HG02852 (cell line): ENCODE measurements around the gene VMO1.

Source experiments
- ATAC-seq: cut with Tn5 transposase; IDR thresholded peaks from one replicate; pipeline ENCODE4 v1.9.1; 2021; ENCODE audit warnings: mild to moderate bottlenecking, moderate library complexity; ENCODE audit not compliant: unreplicated experiment

The VMO1 gene

GRCh38 chr17:4764595-4764994 lies 21.6 kb downstream of the VMO1 start:
- ATAC-seq: no peak

DNA sequence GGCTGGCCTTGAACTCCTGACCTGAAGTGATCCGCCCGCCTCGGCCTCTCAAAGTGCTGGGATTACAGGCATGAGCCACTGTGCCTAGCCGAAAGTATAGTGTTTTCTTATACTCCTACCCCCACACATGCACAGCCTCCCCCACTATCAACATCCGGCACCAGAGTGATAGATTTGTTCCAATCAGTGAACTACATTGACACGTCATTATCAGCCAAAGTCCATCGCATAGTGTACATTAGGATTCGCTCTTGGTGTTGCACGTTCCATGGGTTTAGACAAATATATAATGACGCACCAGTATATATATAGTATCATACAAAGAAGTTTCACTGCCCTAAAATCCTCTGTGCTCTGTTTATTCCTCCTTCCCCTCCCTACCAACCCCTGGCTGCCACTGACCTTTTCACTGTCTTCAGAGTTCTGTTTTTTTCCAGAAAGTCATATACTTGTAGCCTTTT lies 26.4 kb downstream of the VMO1 start:
- no peak for ATAC-seq

DNA sequence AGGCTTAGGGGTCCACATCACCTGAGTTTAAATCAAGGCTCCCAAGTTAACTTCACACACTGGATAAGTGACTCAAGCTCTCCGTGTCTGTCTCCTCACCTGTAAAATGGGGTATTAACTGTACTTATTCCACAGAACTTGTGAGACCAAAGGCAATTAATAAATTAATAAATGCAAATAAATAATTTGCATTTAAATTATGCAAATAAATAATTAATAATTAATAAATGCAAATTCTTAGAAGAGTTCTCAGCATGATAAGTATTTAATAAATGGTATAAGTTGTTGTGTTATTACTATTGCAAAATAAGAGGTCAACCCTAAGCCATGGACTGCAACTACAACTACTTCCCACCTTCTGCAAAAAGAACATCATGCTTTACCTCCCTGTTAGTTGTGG lies 32.8 kb downstream of the VMO1 start:
- no peak for ATAC-seq

- ATAC-seq: no peak
Measured at GRCh38 chr17:4751932-4752331, 34.2 kb downstream of the VMO1 start.

- no peak for ATAC-seq
Measured at GRCh38 chr17:4750606-4751005, 35.6 kb downstream of the VMO1 start.

- ATAC-seq: no peak
Measured at GRCh38 chr17:4748686-4749085, 37.5 kb downstream of the VMO1 start.

DNA sequence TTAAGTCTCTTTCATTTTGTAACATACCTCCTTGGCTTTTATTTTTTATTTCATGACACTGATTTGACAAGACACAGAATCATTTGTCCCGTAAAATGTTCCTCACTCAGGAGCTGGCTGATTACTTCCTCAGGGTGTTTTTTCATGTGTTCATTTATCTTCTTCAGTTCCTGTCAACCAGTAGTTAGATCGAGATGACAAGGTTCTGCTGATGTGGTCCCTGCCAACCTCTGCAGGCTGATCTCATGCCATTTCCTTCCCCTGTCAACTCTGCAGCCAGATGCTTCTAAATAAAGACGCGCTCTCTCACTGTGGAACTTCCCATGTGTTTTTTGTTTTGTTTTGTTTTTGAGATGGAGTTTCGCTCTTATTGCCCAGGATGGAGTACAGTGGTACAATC lies 38.3 kb downstream of the VMO1 start:
- no peak for ATAC-seq

- ATAC-seq: no peak
Measured at GRCh38 chr17:4744999-4745969, 40.9 kb downstream of the VMO1 start.

- ATAC-seq: no peak
Measured at GRCh38 chr17:4743898-4744297, 42.3 kb downstream of the VMO1 start.

- ATAC-seq: no peak
Measured at GRCh38 chr17:4743216-4743615, 42.9 kb downstream of the VMO1 start.

DNA sequence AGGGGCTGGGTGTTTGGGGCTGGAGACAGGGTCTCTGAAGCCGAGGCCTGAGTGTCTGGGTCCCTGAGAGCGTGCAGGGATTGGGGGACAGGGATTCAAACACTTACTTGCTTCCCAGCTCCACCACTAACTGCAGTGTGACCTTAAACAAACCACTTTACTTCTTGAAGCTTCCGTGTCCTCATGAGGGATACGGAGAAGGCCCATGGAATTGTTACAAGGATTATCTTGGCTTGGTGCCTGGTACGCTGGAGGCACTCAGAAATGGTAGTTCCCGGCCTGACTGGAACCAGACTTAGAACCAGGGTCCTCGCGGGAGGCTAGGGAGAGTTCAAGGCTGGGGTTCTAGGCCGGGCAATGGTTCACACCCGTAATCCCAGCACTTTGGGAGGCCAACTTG lies 43.5 kb downstream of the VMO1 start:
- ATAC-seq: no peak

DNA sequence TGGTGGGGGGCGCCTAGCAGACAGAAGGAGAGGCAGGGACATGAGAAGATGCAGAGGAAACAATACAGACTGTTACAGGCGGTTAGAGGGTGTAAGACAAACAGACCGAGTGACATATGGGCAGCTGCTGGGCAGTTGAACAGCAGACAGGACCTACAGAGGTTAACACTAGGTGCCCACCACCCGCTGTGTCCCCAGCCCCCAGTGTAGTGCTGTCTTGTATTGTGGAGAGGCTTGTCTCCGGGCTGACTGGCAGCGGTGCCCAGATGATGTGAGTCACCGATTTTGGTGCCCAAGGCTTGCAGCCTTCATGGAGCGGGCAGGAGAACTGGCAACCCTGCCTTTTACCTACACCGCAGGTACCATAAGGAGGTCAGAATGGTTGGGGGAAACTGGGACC lies 44.0 kb downstream of the VMO1 start:
- ATAC-seq: no peak

GRCh38 chr17:4741544-4741943 lies 44.6 kb downstream of the VMO1 start:
- ATAC-seq: no peak

- no peak for ATAC-seq
Measured at GRCh38 chr17:4740584-4740983, 45.6 kb downstream of the VMO1 start.

DNA sequence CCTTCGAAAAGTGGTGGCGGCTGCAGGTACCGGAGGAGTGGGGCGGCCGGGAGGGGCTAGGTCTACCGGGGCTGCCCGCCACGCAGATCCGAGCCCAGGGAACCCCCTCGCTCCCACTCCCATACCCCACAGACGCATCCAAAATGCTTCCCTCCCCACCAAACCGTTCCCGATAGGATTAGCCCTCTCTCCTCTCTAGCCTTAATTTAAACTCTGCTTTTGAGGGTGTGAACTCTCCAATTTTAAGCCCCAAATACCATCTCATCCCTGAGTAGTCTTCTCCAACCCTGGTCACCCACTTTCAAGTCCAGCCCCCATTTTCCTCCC lies 46.2 kb downstream of the VMO1 start:
- no peak for ATAC-seq

DNA sequence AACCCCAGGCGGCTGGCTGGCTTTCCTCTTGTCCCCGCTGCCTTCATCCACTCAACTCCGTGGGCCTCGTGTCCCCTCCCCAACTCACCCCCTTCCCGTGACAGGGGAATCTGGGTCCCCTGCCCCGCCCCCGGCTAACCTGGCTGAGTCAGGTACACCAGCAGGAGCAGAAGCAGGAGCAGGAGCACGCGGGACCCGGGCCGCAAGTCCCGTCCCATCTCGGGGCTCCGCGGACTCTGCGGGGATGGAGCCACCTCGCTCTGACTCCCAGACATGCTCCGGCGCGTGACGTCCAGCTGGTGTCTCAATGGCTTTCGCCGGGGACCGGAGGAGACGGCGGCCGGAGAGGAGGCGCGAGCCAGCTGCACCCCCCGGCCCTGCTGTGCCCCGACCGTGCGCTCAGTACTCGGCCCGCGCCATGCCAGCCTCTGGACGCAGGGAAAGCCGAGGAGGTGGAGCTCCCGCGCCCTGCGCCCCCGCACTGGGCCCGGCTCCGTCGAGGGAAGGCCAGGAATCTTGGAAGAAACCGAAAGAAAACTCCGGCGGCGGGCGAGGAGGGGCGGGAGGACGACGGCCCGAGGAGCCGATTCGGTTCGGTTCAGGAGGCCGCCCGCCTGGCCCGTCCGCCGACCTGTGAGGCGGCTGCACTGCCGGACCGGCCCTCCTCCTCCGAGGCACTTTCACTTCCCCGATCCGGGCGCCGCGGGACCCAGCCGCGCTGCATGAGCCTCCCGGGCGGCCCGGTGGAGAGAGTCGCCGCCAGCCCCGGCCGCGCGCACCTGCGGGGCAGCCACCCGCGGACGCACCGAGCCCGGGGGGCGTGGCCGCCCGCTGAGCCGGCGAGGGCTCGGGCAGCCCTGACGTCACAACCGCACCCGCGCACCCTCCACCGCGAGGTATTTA lies 46.8 kb downstream of the VMO1 start, which contains the start of the genes CXCL16 and ZMYND15:
Gene CXCL16, minus strand, starts transcription at position 807 of the 903 bp plus-strand sequence. Its CDS starts 589 bp downstream, at position 218.
Gene ZMYND15, plus strand, starts transcription at position 712 of the 903 bp plus-strand sequence. CDS start 716 bp downstream, outside the sequence.
- ATAC-seq: no peak

- ATAC-seq: no peak
Measured at GRCh38 chr17:4738136-4739121, 47.7 kb downstream of the VMO1 start.

DNA sequence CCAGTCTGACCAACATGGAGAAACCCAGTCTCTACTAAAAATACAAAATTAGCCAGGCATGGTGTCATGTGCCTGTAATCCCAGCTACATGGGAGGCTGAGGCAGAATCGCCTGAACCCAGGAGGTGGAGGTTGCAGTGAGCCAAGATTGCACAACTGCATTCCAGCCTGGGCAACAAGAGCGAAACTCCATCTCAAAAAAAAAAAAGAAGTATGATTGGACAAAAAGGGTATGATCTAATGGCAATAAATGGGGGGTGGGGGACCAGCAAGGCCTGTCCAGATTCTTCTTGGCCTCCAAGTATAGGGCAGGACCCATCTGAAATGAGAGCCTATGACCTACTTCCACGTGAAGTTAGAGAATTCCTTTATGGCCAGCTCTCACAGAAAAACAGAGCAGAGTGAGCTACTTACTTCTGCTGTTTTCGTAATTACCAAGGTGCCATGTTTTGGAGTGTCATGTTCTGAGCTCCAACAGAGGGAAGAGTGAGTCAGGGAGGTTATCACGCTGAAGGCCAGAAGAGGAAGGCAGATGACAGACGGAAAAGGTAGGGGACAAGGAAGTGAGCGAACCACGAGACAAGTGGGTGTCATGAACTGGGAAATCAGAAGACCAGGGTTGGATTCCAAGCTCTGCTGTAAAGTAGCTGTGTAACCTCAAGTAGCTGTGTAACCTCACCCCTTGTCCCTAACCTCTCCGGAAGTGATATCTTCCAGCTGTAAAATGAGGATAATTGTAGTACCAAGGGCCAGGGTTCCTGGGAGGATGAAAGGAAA lies 50.1 kb downstream of the VMO1 start:
- ATAC-seq: no peak
